HTERT RPE-1 (cell line): ENCODE measurements around the gene UBE3D.
"Not testable (repeated sequence)": the region's sequence is repeated elsewhere in the genome, so short reads cannot be mapped to it uniquely, and the experiment has no call there.

Experiments
- in situ Hi-C: fragments of 300-500 bp; cut with MboI; formaldehyde crosslinking; loops from 4 replicates; pipeline ENCODE4 v1.14.3; 2020; ENCODE audit warnings: low sequenced_read_pairs

UBE3D gene

DNA sequence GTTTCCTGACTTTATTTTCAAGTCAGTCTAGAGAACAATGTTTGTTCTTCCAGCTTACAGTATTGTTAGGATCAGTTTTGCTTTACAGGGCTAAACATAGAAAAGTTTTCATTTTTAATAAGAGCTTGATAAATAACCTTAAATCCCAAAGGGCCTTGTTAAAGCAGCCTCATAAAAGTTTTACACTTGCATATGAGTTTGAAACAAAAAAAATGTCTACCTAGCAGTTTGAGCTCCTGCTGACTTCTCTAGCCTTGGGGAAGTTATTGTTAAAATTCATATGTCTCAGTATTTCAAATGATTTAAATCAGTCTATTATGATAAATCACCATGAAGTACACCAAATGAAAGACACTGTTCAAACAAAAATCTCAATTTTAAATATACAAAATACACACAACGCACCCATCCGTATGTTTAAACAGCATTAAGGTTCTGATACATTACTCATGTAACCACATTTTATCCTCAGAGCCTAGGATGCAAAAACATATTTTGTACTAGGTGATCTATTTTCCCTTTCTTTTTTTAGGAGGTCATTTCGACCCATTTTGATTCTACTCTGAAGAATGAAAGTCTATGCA lies 87.2 kb downstream of the UBE3D start:
- in situ Hi-C loops, result no loop called here

DNA sequence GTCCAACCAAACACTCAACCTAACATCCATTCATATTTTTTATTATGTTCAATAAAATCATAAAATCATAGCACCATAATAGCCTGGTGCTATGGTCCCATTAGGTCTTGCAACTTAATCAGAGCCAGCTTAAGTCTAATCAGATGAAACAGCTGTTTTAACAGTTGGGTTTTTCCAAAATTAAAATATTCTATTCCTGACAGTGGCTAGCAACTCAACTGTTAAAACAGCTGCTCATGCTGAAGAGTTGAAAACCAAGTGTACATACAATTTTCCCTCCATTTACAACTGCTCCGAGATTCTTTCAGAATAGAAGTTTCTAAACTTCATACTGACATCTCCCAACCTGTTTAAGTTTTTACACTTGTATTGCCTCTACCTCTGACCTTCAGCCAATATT lies 89.5 kb downstream of the UBE3D start:
- in situ Hi-C loops, result no loop called here

DNA sequence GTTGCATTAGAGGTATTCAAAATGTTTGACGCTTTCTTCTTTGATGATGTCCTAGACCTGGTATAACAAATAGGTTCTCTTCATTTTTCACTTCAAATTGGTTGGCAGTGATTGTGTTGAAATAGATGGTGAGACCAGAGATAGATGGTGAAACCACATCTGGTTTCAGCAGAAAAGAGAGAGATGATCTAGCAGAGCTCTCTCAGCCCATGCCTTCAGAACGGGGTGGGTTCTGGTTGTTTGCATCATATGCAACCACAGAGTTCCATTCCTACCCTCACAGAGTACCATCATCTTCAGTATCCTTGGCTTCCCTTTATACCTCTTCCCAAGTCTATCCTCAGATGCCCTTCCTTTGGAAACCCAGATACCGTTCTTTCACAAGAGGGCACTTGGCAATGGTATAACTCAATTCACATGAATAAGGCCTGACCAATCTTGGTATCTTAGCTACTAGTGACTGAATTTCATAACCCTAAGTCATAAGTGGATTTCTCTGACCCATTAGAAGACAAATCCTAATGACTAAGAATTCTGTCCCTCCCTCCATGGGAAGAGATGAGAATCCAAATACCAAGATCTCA lies 93.7 kb downstream of the UBE3D start:
- in situ Hi-C loops, result no loop called here

DNA sequence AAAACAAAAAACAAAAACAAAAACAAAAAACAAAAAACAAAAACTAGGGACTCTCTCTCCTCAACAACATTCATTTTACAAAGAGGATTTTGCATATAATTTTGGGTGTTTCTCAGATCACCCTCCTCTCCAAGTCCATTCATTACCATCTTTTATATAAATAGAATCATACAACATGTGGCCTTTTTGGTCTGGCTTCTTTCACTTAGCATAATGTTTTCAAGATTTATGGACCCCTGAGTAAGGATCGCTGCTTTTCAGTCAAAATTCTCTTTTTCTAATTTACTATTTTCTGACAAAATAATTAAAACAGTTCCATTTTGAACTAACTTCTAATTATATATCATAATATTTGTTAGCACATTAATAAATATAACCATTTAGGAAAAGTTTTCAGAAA lies 94.8 kb downstream of the UBE3D start:
- in situ Hi-C loops, result no loop called here

DNA sequence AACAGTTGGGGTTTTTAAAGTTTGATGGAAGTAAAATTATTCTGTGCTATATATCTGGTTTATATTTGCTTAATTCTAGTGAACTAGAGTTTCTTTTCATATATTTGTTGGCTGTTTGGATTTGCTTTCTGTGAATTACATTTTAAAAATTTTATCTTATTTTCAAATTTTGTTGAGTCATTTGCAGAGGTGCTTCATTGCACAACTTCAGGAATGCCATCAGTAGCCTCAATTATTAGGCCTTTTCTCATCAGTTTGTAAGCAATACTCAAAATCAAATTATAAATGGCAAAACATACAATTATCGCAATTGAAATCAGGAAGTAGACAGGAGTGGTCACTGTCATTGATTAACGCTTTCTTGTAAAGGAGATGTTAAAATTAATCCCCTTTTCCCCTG lies 96.9 kb downstream of the UBE3D start:
- in situ Hi-C loops, result no loop called here

DNA sequence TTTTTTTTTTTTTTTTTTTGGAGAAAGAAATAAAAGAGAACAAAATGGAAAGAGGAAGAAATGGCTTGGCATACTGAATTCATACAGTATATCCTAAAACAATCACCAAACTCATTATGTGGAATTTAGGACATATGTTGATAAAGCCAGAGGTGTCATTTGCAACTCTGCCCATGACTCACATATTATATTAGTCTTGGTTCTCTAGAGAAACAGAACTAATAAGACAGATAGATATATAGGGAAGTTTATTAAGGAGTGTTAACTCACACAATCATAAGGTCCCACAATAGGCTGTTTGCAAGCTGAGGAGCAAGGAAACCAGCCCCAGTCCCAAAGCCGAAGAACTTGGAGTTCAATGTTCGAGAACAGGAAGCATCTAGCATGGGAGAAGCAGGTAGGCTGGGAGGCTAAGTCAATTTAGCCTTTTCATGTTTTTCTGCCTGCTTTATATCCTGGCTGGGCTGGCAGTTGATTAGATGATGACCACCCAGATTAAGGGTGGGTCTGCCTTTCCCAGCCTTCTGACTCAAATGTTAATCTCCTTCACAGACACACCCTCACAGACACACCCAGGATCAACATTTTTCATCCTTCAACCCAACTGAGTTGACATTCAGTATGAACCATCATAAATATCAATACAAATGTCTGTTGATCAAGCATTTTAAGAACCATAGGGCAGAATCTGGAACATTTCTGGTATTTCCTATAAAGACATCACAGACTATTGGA lies 102.3 kb downstream of the UBE3D start:
- in situ Hi-C loops, result no loop called here

DNA sequence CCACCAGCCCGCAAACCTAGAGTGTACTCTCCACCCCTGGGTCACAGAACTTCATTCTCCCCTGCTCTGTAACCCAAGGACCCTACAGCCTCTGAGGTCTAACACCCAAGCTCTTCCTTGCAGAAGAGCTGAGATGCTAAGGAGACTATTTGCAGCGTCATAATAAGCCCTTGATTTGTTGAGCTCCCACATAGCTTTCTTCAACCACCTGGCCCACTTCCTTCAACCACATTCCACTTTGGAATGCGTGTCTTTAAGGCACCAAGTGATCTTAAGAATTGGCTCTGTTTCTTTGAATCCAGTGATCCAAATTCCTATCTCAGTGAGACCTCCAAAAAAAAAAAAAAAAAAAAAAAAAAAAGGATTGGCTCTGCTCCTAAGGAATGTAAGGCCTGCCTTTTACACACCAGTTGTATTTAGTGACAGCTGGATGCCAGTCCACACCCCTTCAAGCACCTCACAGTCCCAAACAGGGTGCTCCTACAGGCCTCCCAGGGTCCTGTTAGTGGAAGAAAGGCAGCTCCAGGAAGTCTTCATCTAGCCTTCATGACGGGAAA lies 106.2 kb downstream of the UBE3D start:
- in situ Hi-C loops, result no loop called here

DNA sequence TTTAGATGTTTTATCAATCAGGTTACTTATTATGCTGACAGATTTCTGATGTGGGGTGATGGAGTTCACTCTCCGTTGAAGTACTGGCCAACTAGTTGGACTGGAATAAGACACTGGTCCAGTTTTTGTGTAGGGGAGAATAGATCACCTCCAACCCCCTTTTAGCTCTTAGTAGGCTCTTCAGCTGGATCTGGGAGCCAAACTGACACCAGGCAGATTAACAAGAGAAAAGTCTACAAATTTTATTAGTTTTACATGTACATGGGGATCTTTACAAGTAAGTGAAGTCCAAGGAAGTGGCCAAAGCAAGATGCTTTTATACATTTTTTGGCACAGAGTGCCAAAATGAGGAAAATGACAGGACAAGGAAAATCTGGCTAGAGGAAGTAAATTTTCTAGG lies 107.1 kb downstream of the UBE3D start:
- in situ Hi-C loops, result no loop called here

DNA sequence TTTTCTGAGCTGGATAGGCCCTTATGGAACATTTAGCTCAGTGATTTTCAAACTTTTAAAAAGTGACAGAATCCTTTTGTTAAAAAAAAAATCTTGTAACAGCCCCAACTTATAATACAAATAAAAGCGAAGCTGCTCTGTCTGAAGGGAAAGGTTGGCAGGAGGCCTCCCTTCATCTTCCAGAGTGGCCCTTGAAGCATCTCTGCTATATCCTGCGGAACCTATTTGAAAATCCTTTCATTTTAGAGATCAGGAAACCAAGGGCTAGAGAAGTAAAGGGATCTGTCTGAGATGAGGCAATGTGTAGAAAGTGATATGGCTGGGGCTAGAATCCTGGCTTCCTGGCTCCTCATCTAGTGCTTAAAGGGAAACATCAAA lies 107.8 kb downstream of the UBE3D start:
- in situ Hi-C loops, result no loop called here

DNA sequence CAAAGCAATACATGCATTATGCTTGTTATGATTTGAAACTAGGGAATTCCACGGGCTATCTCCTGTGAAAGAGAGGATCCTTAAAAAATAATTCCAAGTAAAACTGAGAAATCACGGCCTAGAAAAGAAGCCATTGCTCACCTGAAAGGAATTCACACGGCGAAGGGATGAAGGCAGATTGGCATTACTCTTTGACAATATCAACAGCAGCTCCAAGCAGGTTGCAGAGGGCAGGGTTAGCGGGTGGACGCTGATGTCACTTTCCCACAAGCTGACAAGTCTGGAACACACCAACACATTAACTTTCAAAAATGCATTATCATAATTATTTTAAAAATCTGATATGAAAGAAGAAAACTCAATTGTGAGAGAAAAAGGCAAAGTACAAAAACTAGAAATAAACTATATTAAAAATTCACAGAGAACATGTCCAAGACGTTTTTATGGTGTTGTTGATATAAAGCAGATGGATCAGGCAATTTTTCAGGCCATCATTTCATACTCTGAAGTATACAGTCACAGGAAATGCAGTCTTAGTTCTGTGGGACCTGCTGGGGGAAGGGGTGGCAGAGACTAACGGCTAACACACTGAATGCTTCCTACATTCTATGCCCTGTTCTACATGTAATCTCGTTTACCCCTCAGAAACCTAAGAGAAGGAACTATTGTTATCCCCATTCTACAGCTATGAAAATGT lies 108.3 kb downstream of the UBE3D start:
- in situ Hi-C loops, result no loop called here

DNA sequence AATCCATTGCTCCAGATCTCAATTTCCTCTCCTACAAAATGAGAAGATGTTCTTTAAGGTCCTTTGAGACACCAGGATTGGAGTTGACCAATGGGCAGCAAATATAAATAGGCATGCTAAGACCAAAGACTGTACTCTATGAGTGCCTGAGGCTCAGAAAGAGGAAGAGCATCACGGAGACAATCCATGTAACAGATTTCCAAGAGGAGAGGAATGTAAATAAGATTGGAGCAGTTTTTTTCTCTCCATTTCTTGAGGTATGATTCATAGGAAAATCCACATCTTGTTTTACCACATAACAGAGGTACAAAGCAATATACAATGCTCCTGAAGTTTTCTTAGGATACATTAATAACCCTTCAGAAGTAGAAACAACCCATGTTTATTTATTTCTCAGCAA lies 109.8 kb downstream of the UBE3D start:
- in situ Hi-C loops, result no loop called here

DNA sequence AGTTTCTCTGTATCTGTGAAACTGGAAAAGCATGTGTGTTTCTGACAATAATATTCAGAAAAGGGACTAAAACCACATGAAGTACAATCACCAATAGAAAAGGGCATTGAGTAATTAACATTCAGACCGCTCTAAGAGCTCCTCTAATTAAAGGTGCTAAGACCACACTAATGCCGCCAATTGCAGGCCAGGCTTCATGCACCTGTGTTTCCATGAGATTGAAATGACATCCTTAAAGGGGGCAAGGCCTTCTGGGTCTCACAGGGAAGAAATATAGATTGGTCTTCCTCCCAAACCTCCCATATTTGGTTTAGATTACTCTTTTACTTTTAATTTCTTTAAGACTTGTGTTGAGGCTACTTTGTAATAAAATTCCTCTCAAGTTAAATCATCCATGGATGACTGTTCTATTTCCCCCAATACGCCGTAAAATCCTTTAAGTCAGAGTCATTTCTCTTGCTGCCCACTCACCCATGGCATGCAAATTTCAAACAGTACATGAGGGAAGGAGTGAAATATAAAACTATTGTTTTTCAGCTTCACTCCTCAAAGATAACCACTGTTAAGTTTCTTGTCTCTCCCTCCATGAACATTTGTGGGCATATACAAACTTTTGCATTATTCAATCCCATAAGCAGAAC lies 110.6 kb downstream of the UBE3D start:
- in situ Hi-C loops, result no loop called here

DNA sequence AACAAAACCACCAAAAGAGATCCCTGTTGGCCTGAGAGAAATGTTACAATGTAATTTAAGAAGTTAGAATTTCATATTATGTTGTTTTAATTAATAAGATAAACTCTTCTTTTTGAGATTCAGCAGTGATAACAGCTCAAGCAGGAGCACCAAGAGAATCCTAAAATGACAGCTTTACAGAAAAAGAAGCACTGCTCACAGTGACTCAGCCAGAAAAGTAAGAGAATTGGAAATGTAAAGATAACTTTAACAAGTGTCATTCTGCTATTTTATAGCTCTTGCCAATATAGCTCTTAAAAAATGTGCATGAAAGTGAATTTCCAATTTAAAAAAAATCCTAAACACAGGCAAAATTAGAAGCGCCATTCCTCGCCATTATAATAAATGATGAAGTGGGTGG lies 111.3 kb downstream of the UBE3D start:
- in situ Hi-C loops, result no loop called here

DNA sequence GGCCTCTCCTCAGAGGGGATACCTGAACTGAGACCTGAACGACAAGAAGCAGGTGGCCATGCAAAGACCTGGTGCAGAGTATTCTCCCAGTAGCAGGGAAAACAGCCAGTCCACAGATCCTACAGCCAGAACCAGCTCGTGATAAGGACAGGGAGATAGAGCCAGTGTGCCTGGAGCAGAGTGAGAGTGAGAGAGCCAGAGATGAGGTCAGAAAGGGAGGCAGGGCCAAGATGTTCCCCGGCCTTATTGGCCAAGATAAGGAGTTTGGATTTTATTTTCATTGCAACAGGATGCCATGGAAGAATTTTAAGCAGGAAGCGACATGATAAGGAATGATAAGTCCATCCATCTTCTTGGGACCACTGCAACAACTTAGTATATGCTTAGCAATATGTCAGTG lies 111.8 kb downstream of the UBE3D start:
- in situ Hi-C loops, result no loop called here

DNA sequence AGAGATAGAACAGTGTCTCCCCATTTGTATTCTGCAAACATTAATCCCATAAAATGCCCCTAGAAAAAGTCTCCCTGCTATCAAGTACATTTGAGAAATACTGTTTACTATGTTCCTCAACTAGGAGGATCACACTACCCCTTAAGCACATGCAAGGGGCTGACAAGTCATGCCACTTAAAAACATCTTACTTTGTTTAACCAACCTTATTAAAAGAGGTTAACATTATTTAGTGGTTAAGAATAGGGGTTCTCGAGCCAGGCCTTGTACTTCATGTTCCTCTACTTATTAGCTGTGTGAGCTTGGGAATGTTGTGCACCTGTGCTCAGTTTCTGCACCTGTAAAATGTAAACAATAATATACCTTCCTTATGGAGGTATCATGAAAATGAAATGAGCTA lies 113.7 kb downstream of the UBE3D start:
- in situ Hi-C loops, result no loop called here

DNA sequence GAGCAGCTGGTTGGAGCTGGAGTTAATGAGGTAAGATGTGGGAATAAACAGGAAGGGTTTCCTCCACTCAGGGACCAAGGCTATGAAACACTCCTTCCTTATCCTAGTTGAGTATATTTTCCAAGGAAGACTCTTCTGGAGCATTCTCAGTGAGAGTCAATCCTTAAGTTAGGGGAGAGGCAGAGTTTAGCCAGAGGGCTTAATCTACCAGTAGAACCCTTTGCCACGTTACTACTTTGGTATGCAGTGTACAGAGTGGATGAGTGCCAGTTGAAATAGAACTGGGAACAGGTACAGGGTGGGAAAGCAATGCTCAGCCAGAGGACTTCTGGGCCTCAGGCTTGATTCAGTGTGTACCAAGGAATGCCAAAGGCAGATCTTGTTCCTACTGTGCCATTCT lies 114.3 kb downstream of the UBE3D start:
- in situ Hi-C loops, result no loop called here

DNA sequence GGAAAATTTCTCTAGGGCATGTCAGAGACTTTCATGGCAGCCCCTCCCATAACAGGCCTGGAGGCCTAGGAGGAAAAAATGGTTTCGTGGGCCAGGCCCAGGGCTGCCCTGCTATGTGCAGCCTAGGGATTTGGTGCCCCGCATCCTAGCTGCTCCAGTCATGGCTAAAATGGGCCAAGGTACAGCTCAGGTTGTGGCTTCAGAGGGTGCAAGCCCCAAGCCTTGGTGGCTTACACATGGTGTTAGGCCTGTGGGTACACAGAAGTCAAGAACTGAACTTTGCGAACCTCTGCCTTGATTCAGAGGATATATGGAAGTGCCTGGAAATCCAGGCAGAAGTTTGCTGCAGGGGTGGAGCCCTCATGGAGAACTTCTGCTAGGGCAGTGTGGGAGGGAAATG lies 134.7 kb downstream of the UBE3D start:
- in situ Hi-C loops, result not testable (repeated sequence)

DNA sequence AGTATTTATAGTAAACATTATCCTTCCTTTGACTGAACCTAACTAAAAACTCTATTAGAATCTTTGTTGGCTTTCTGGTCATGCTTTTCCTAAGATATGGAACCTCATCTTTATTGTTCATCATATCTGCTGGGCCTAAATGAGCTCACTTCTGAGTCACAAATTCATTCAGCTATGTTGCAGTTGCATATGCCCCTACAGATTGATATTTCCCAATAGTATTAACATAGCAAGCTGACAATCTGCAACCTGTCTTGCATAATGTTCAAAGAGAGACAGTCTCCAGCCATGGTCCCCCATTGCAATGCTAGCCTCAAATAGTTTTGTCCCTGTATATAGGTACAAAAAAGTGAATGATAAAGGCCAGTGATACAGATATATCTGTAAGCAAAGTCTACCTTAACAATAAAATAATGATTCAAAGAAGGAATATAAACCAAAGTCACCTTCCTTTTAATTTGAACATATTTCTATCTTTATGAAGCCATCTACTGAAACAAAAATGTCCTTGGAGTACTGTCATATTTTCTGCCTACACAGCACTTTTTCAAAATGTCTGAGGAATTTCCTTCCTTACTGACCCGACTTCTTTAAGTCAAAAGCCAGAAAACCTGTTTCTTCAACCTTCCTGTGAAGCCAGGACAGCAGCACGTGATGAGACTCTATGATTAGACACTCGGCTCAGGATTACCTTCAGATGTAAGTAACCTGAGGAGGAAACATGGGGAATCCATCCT lies 140.7 kb downstream of the UBE3D start:
- in situ Hi-C loops, result no loop called here

DNA sequence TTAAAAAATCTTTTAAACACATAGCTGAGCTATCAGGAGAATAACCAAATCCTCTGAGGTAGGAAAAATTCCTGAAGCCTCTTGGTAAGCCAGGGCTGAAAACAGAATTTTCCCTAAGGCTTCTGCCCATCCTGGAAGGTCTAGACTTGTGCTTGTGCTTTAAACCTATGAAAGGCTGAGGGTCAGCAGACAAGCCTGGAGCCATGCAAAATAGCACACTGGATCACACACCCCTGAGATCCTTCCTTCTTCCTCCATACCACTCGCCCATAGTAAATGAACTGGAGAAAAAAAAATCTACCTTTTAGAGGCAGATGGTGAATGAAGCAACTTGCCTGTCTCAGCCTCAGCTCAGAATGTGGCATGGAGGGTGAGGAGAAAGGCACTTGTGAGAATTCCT lies 144.4 kb downstream of the UBE3D start:
- in situ Hi-C loops, result no loop called here

DNA sequence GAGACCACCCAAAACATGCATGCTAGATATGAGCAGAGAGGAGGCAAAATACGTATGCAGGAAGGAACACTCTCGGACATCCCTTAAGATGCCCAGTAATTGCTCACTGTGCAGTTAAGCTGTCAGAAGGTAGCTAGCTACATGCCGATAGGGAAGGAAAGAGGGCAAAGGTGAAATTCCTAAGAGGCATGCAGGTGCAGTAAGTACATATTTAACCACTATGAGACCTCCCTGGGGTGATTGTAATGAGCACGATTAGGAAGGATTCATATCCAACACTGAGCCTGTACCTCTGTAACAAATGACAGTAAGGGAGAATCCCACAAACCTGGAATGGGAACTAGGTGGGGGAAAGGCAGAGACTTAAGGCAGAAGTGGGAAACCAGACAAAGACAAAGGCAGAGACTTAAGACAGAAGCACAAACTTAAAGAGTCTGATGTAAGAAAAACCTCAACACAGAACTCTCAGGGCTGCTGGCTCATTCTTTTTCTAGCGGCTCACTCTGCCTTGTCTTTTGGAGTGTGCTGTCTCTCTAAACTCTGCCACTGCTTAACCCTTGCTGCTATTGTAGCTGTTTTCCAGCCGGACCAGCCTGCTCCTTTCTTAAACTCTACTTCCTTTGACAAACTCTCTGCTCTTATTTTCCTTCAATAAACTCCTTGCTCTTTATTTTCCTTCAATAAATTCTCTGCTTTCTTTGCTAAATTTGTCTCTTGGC lies 148.1 kb downstream of the UBE3D start:
- in situ Hi-C loops, result no loop called here
